ENCODE measurements around the gene KCNK13.
"Not testable (repeated sequence)": the region's sequence is repeated elsewhere in the genome, so short reads cannot be mapped to it uniquely, and the experiment has no call there.

Gene KCNK13

DNA sequence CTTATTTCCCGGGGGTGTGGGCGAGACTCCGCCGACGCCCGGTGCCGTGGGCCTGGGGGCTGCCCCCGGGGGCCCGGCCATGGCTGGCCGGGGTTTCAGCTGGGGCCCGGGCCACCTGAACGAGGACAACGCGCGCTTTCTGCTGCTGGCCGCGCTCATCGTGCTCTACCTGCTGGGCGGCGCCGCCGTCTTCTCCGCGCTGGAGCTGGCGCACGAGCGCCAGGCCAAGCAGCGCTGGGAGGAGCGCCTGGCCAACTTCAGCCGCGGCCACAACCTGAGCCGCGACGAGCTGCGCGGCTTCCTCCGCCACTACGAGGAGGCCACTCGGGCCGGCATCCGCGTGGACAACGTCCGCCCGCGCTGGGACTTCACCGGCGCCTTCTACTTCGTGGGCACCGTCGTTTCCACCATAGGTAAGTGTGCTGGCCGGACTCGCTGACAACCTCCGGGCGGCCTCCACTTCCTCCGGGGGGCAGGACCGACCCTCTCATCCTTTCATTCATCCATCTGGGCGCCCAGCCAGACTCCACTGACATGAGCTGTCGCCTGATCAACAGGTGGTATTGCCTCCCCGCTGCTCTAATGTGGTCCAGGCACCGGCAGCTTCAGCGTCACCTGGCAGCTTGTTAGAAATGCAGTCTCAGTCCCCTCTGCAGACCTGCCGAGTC, 467 bp downstream of the KCNK13 start:
- DNase-seq: peak; percentile 89

DNA sequence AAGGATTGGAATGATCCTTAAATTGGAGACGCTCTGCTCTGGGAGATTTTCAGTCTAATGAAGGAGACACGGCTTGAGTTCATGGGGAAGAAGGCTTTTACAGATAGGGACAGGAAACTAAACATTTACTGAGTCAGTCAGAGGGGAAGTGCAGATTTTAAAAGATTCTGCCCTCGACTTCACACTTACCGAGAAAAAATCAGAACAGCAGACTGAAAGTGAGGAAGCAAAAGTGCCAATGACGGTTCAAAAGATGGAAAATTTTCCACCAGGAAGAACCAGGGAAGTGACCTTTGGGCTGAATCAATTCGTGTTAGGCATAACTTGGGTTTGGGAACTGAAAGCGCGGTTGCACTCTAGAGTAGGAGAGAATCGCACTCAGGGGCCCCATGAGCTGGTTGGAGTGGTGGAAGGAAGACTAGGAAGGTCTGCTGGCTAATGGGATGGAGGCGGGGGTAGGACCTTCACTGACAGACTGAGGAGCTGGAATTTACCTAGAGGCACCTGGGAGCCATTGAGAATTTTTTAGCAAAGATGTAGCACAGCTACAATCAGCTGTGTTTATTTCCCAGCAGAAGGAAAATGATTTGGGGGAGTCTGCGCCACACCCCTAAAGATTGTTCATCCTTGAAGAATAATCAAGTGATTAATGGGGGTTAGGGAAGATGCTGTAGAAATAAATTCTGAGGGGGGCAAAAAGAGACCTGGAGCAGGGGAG, 1.2 kb downstream of the KCNK13 start:
- no peak for DNase-seq

DNA sequence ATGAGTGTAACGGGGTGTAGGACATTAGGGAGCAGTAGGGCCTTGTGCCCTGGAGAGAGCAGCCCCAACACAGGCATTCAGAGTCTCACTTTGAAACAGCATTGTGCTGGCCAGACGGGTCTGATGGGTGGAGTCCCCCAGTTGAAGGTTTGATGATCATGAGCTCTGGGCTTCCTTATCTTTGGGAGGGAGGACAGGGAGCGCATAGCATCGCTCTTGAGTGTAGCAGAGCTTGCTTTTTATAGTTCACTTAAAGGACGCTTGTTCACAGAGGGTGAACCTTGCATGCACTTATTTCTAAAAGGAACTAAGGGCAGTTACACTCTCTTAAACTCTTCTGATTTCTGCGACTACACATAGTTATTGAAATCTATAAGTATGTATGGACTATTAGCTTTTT, 10.6 kb downstream of the KCNK13 start:
- no peak for DNase-seq

DNA sequence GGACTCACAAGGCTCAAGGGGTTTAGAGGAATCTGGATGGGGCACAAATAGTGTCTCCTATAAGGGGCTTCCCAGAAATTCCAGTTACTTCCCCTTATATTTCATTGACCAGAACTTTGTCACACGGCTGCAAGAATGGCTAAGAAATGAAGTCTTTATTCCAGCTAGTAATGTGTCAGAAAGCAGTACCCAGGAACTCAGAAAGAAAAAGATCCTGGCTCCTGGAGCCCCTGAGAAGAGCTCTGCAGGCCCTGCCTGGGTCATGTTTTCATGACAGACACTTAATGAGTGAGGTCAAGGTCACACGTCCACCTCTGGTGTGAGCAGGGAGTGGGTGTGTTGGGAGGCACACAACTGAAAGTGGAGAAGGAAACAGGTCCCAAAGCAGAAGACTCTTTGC, 17.8 kb downstream of the KCNK13 start:
- no peak for DNase-seq

DNA sequence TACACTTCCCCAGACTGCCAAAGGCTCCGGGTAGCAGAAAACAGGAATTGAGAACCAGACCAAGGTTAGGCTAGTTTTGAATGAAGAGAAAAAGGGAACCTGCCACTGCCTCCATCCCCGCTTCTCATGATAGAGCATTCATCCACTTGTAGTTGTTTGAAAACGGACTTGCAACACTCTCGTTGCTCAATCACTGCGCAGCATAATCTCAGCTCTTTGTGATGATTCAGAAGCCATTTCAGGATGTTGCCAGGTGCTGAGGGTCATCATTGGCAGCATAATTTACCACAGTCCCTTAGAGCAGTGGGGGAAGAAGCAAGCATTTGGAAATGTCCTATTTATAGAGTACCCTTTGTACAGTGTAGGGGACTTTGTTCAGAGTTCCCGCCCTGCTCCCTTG, 25.6 kb downstream of the KCNK13 start:
- DNase-seq: no peak

DNA sequence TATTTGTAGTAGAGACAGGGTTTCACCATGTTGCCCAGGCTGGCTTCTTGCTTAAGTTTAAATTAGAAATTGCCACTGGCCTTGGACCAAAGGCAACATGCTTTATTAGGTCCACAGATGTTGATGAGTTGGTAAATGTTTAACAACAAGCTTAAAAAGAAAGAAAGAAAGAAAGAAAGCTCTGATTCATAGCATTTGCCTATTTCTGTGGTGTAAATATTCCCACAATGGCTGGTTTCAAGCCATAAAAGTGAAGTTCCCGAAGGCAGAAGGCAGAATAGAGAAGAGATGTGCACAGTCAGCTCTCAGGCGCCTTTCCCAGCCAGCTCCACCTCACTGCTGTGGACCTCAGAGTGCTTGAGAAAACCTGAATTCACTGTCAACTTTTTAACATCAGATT, 26.4 kb downstream of the KCNK13 start:
- DNase-seq: no peak

DNA sequence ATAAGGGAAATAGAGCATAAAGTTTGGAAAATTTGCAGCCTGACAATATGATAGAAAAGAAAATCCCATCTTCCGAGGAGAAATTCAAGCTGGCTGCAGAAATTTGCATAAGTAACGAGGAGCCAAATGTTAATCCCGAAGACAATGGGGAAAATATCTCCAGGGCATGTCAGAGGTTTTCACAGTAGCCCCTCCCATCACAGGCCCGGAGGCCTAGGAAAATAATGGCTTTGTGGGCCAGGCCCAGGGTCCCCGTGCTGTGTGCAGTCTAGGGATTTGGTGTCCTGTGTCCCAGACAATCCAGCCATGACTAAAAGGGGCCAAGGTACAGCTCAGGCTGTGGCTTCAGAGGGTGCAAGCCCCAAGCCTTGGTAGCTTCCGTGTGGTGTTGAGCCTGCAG, 27.7 kb downstream of the KCNK13 start:
- DNase-seq: not testable (repeated sequence)

DNA sequence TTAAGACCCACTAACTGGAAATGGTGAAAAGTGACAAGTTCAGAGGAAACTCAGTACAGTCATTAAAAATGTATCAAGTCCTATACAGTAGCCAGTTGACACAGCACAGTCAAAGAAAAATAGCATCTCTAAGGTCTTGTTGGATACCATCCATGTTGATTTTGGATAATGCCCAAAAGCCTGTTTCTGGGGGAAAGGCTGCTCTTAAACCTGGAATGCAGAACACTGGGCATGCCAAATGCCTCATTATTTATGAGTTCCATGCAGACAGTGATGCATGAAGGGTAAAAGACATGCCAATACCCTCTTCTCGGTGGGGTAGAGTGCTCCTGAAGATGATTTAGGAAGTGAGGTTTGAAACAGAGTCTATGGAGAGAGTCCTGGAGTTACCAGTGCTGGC, 29.6 kb downstream of the KCNK13 start:
- peak; percentile 54 for DNase-seq

DNA sequence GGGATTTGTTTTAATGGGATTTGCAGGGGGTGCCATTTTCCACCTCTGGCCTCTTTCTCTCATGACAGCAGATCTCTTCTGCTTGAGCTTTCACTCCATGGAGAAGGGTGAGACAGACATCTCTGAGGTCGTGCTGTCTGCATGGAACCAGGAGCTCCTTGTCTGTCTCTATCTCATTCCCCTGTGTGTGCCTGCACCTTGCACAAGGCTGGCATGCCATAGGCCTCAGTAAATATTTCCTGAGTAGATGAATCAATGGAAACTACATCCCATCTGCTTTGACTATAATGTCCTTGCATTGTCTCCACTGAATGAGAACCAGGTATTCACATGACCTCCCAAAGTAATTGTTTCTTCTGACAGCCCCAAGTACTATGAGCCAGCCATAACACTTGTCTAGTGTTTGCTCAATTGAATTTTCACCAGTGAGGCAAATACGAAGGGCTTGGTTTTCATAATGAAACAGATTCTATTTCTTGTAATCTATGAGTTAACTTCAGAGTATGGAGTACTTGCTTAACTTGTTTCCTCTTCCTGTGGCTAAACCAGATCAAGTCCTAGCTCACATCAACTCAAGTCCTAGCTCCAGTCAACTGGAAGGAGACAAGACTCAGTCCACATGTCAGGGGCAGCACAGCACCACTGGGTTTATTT, 32.3 kb downstream of the KCNK13 start:
- peak; percentile 93 for DNase-seq

DNA sequence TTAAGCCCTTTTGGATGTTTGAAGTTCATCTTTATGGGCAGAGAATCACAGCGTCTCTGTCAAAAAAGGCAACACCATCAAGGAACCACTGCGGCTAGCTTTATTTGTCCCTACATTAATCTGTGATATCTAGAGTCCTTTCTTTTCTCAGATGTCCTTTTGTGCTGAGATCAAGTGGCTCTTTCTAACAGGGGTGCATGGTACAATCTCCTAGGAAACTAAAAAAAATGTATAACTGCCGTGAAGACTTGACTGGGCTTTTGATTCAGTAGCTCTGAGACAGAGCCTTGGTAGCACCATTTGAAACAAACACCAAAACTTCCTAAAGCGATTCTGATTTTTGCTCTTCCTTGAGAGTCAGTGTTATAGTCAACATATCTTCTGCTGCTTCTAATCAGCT, 33.3 kb downstream of the KCNK13 start:
- no peak for DNase-seq

DNA sequence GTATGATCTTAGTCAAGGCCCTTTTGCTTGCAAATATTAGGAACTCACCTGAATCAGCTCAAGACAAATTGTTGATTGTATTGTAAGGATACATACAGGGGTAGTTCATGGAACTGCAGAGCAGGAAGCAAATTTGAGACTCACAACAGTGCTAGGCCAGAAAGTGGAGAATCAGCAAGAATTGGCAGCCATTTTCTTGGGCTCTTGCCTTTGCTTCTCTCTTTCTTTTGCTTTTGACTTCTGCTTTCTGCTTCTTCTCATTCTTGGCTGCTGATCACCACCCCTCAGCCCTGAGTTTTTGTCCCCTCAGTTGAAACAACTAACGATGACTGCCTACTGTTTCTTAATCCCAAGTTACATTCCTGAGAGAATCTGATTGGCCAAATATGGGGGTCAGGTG, 34.8 kb downstream of the KCNK13 start:
- no peak for DNase-seq

DNA sequence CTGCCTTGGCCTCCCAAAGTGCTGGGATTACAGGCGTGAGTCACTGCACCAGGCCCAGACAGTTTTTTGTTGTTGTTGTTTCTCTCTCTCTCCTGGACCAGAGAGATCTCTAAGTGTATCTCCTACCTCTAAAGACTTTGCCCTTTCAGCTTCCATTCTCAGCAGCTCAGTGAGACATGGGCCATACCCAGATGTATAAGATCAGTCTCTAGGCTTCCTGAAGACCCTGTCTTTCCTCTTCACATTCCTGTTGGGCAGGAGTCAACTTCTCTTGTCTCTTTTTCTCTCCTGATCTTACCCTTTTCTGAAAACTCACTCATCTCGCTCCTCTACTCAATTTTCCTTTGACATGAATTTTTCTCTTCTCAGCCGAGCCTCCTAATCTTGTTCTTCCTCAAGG, 42.0 kb downstream of the KCNK13 start:
- no peak for DNase-seq

DNA sequence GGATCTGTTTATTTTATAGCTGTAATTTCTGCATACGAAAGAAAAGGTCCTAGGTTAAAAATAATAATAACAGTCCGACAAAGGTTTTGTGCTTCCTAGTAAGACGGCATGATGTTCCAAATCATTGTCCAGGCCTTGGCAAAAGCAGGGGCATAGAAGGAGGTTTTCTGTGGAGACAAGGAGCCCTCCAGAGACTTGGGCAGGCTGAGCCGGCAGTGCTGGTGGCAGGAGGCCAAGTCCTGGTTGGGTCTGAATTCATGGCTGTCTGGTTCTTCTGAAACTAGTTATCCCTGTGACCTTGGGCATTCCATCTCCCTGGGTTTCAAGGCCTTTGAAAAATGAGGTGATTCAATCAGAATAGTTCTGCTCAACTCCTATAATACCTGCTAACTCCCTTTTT, 44.0 kb downstream of the KCNK13 start:
- DNase-seq: no peak

DNA sequence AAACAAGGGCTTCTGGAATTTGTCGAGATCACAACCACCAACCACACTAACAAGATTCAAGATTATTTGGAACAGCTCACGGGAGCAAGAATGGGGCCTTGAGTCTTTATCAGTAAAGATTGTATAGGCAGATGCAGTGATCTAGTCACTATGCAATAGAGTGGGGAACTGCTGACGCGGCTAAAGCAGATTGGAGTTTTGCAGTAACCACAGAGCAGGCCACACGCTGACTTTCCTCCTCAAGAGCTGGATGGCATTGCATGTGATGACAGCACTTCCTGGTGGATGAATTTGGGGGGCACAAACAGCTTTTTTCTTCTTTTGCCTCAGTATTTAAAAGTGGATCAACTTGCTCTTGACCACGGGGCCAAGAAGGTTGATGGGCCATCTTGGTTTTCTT, 46.0 kb downstream of the KCNK13 start:
- no peak for DNase-seq

DNA sequence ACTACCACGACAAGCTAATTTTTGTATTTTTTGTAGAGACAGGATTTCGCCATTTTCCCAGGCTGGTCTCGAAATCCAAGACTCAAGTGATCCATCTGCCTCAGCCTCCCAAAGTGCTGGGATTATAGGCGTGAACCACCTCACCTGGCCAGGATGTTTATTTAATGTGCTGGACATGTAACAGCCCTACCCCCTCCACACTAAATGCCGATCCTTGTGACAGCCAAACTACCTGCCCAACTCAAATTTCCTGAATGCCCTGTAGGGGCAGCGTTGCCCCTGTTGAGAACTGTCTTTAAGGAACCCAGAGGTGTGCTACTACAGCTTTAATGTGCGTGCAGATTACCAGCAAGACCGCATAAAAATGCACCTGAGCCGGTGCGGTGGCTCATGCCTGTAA, 48.1 kb downstream of the KCNK13 start:
- no peak for DNase-seq

DNA sequence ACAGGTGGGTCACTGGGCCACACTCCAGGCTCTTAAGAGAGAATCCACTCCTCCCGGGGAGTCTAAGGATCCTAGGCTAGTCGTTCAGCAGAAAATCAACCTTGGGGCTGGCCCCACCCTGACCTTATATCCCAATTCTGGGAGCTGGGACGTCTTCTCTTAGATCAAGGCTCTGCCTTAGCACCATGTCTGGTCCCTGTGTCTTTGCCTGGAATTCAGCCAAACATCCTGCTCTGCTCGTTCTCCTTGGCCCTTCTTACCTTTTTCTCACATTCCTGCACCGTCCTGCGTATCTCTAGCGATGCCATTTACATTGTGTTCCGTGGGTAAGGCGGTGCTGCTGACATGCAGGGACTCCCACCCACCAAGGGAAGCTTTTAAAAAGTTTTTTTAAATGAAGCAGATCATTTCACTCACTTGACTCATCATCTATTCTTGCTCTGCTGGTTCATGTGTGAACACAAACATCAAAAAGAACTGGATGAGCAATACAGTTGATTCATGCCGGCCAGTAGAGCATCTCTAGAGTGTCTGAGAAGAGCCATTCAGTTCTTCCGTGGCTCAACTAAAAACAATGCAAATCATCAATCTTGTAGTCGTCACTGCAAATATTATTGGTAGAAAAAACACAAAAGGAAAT, 50.2 kb downstream of the KCNK13 start:
- peak; percentile 34 for DNase-seq

DNA sequence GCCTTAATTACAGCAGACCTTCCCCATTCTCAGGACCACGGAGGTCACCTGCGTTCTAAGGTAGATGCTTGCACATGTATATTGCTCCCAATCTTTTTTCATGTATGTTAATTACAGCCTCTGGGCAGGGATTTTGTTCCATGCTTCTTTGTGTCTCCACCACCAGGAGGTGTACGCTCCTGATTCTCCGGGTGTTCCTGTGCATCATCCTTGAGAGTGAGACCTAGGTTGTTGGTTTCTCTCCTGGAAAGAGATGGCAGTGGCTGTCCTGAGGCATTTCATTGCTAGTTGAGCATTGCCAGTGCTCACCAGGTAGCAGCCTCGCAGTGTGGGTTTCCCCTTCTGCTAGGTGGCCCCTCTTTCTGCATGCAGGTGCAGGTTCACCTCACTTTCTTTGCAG, 52.8 kb downstream of the KCNK13 start:
- DNase-seq: no peak

DNA sequence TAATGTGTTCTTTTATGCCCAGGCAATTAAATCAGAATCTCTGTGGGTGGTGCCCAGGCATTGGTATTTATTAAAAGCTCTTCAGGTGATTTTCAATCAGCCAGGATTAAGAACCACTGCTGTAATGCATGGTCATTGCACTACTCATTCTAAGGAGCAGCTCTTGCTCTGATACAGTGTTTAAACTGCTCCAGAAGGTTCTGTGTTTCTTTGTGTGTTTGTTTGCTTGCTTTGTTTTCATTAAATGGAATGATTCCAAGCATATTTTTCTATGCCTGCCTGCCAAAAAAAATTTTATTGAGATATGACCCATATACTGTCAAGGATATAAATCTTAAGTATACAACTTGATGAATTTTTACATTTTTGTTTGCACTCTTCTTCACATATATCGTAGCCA, 54.0 kb downstream of the KCNK13 start:
- DNase-seq: no peak

DNA sequence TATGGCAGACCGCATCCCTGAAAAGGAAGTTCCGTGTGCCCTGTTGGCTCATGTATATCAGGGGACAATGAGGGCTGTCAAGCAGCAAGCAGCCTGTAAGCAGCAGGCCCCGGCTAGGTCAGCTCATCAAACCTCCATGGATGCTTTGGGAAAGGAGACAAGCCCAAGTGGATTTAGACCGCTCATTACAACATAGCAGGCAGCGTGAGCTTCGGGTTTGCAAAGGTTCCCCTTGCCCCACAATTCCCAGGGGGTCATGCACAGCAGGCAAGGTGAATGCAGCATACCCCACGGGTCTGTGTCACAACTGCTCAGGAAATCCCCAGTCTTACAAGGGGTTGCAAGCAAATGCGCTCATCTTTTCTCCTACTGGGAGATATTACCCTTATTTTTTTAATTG, 54.6 kb downstream of the KCNK13 start:
- no peak for DNase-seq

DNA sequence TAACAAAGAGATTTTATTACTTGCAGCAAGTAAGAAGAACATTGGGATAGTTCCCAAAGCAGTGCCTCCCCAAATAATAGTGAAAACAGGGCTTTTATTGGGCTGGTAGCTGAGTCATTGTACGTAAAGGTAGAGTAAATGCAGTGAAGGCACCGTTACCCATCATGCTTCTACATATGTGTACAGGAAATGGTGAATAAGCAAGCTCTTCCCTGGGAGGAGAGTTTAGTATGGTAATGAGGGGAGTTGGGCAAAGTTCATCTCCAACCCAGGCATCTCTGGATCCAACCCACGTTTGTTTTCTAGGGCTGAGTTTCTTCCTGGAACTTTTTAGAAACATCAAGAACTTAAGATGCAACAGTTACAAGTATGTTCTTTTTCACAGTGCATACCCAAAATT, 56.2 kb downstream of the KCNK13 start:
- DNase-seq: no peak

DNA sequence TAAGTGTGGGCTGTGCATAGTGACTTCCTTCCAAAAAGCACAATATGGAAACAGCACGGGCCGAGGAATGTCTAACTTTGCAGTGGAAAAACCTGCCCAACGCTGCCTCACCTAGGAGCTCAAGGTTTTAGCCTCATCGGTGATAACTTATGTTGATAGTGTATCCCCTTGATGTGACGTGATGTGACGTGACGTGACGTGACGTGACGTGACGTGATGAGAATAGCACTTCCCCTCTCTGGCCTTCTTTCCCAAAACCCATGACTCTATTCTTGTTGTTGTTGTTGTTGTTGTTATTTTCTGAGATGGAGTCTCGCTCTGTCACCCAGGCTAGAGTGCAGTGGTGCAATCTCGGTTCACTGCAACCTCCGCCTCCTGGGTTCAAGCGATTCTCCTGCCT, 64.5 kb downstream of the KCNK13 start:
- DNase-seq: no peak

DNA sequence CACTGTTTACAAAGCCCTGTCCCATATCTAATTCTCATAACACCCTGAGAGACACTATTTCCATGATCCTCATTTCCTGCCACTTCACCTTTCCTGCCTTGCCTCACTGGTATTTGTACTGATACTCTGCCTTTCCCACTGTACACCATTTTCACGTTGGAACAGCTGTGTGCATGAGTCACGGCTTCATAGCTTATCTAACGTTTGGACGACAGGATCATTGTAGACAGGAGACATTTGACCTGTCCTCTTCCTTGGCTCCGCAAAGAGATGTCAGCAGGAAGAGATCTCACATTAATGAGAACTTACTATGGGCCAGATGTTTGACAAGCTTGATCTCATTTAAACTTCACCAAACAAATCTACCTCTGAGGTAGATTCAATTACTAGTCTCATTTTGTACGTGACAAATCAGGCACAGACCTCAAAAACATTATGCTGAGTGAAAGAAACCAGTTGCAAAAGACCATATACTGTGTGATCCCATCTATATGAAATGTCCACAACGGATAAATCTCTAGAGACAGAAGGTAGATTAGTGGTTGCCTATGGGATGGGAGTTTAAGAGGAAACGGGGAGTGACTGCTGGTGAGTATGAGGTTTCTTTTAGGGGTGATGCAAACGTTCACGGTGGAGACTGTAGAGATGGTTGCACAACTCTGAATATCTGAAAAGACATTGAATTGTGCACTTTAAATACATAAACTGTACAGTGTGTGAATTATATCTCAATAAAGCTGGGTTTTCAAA, 71.2 kb downstream of the KCNK13 start:
- no peak for DNase-seq

DNA sequence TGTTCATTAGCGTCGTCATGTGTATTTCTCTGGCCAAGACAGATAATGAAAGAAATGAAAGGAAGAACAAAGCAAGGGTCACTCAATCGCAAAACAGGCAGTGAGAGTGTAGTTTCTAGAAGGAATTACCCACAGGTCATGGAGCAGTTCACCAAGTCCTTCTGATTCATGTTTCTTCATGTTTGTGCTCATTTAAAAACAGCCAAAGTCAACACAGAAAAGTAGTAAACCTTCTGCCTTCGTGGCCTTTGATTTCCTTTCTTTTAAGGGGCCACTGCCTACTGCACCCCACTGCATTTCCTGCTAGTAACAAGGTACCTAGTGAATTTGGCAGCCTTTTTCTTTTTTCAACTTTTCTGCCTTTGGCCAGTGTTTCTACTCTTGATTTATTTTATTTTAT, 75.1 kb downstream of the KCNK13 start:
- no peak for DNase-seq
